HCT116 (cell line): ENCODE results near the gene GNPTAB. TPM values are rescaled to one million over a fixed set of nuclear protein-coding genes. Genes with fewer than 3 reads are reported as not detected.
A peak's percentile ranks its signal among the peaks of the same experiment; 100 is the strongest.

Source experiments
- ATAC-seq: fragments of 200-7000 bp; cut with Tn5 transposase; 2 replicates; pipeline ENCODE4 v1.9.1; 2020; ENCODE audit warnings: mild to moderate bottlenecking, moderate library complexity
- BruUV-seq: library from RNA; stranded (reverse); fragments of 400-500 nt; replicated peaks from 2 replicates; lab custom pipeline; 2021; lab: Mats Ljungman, UMichigan
- CTCF ChIA-PET: fragments of 300-600 bp; sonication (Branson Sonifier 250); formaldehyde crosslinking; loops from one replicate; lab custom pipeline; 2021; ENCODE audit warnings: antibody characterized with exemption; lab: Charles Lee
- POLR2A ChIA-PET: fragments of 300-600, 350-600 bp; sonication (Branson Sonifier 250); formaldehyde crosslinking; loops from one replicate; lab custom pipeline; 2021; ENCODE audit warnings: antibody characterized with exemption; lab: Charles Lee
- RAD21 ChIA-PET, 2 experiments: fragments of 300-600 bp; sonication (Branson Sonifier 250); formaldehyde crosslinking; loops; one replicate each; lab custom pipeline; 2023; ENCODE audit warnings: low total read pairs in 2 of 2; ENCODE audit not compliant: uncharacterized antibody in 2 of 2, unreplicated experiment in 2 of 2, low non-redundant PET in 1 of 2; lab: Charles Lee
- DNase-seq: peaks from one replicate; pipeline ENCODE4 v3.0.0-alpha.2; 2010; ENCODE audit warnings: low read depth, low spot score
- H2AFZ ChIP-seq: fragments of 200-600 bp; shearing (Covaris generic), sonication (generic); 2 replicates; pipeline ENCODE4 v1.6.1; 2017; ENCODE audit warnings: low read depth, mixed run types, mixed read lengths, antibody characterized with exemption, low read length; ENCODE audit not compliant: poor library complexity, severe bottlenecking
- H3K27ac ChIP-seq: 2 replicates; pipeline ENCODE4 v1.5.1; 2012; ENCODE audit warnings: low read depth, low read length
- H3K27me3 ChIP-seq: fragments of 200-600 bp; sonication (generic); 2 replicates; pipeline ENCODE4 v1.6.1; 2016; ENCODE audit warnings: mixed run types, low read length, mixed read lengths; ENCODE audit not compliant: insufficient read depth
- H3K36me3 ChIP-seq, 2 experiments: fragments of 200-500 bp in 1 of 2; fragments of 200-600 bp in 1 of 2; sonication (Bioruptor generic) in 1 of 2; sonication (generic) in 1 of 2; 2 replicates each; pipeline versions ENCODE4 v1.5.1 to v1.6.1; 2014 to 2016; ENCODE audit warnings: low read length in 2 of 2, inconsistent platforms in 1 of 2, mixed read lengths in 1 of 2, mixed run types in 1 of 2; ENCODE audit not compliant: insufficient read depth in 2 of 2, control insufficient read depth in 1 of 2
- H3K4me1 ChIP-seq, 2 experiments: fragments of 200-600 bp in 1 of 2; sonication (generic) in 1 of 2; 2 replicates each; pipeline versions ENCODE4 v1.5.1 to v1.6.1; 2012 to 2017; ENCODE audit warnings: low read length in 2 of 2, inconsistent platforms in 1 of 2, mild to moderate bottlenecking in 1 of 2, mixed read lengths in 1 of 2, mixed run types in 1 of 2, moderate library complexity in 1 of 2; ENCODE audit not compliant: insufficient read depth in 2 of 2, control insufficient read depth in 1 of 2
- H3K4me2 ChIP-seq: fragments of 200-600 bp; sonication (generic); 2 replicates; pipeline ENCODE4 v1.6.1; 2017; ENCODE audit warnings: mixed run types, low read length, mixed read lengths
- H3K4me3 ChIP-seq, 2 experiments: fragments of 200-600 bp in 1 of 2; sonication (generic) in 1 of 2; replicated peaks in 1 of 2; 2 replicates each; pipeline ENCODE4 v1.5.1; 2011 to 2016; ENCODE audit warnings: low read length in 2 of 2, control low read depth in 1 of 2, low read depth in 1 of 2, mild to moderate bottlenecking in 1 of 2, mixed read lengths in 1 of 2, mixed run types in 1 of 2
- H3K79me2 ChIP-seq: fragments of 200-600 bp; sonication (generic); 2 replicates; pipeline ENCODE4 v1.6.1; 2017; ENCODE audit warnings: mild to moderate bottlenecking, mixed run types, low read length, moderate library complexity, mixed read lengths; ENCODE audit not compliant: insufficient read depth
- H3K9ac ChIP-seq: fragments of 200-600 bp; sonication (generic); 2 replicates; pipeline ENCODE4 v1.6.1; 2016; ENCODE audit warnings: low read length, mixed read lengths
- H3K9me2 ChIP-seq: fragments of 200-600 bp; sonication (generic), shearing (Covaris generic); 2 replicates; pipeline ENCODE4 v1.6.1; 2017; ENCODE audit warnings: mixed run types, mild to moderate bottlenecking, moderate library complexity; ENCODE audit not compliant: insufficient read depth
- H3K9me3 ChIP-seq, 2 experiments: fragments of 200-500 bp in 1 of 2; fragments of 200-600 bp in 1 of 2; sonication (Bioruptor generic) in 1 of 2; sonication (generic) in 1 of 2; 2 replicates each; pipeline ENCODE4 v1.6.1; 2014 to 2017; ENCODE audit warnings: low read length in 2 of 2, mixed read lengths in 2 of 2, inconsistent platforms in 1 of 2, low read depth in 1 of 2, mild to moderate bottlenecking in 1 of 2, mixed run types in 1 of 2, moderate library complexity in 1 of 2; ENCODE audit not compliant: control insufficient read depth in 1 of 2, insufficient read depth in 1 of 2
- H4K20me1 ChIP-seq: fragments of 200-600 bp; sonication (generic), shearing (Covaris generic); 2 replicates; pipeline ENCODE4 v1.6.1; 2017; ENCODE audit warnings: mixed run types, mild to moderate bottlenecking, moderate library complexity; ENCODE audit not compliant: insufficient read depth
- CBX3 ChIP-seq: IDR thresholded peaks from 2 replicates; pipeline ENCODE4 v1.6.1; 2012; ENCODE audit warnings: low read depth
- CEBPB ChIP-seq: IDR thresholded peaks from 2 replicates; pipeline ENCODE4 v1.6.1; 2012; ENCODE audit warnings: low read depth
- EGR1 ChIP-seq: IDR thresholded peaks from 2 replicates; pipeline ENCODE4 v1.6.1; 2012; ENCODE audit warnings: low read depth
- ELF1 ChIP-seq: IDR thresholded peaks from 2 replicates; pipeline ENCODE4 v1.6.1; 2012; ENCODE audit warnings: low read depth, borderline replicate concordance
- EZH2 ChIP-seq: fragments of 200-600 bp; sonication (generic); IDR thresholded peaks from 2 replicates; pipeline ENCODE4 v1.6.1; 2017; ENCODE audit warnings: antibody characterized with exemption, mixed run types
- EZH2phosphoT487 ChIP-seq: fragments of 200-600 bp; IDR thresholded peaks from 2 replicates; pipeline ENCODE4 v1.6.1; 2018; ENCODE audit warnings: antibody characterized with exemption, borderline replicate concordance
- FOSL1 ChIP-seq: IDR thresholded peaks from 2 replicates; pipeline ENCODE4 v1.6.1; 2012; ENCODE audit warnings: low read depth
- JUND ChIP-seq: IDR thresholded peaks from 2 replicates; pipeline ENCODE4 v1.6.1; 2012
- POLR2A ChIP-seq: IDR thresholded peaks from 2 replicates; pipeline ENCODE4 v1.7.0; 2011; ENCODE audit warnings: borderline replicate concordance; ENCODE audit not compliant: insufficient read depth, insufficient read length; ENCODE audit errors: extremely low read depth
- RAD21 ChIP-seq: IDR thresholded peaks from 2 replicates; pipeline ENCODE4 v1.6.1; 2012; ENCODE audit warnings: low read depth, mild to moderate bottlenecking
- SIN3A ChIP-seq: IDR thresholded peaks from 2 replicates; pipeline ENCODE4 v1.6.1; 2012; ENCODE audit warnings: low read depth
- SP1 ChIP-seq: IDR thresholded peaks from 2 replicates; pipeline ENCODE4 v1.6.1; 2012; ENCODE audit warnings: low read depth
- SRF ChIP-seq: IDR thresholded peaks from 2 replicates; pipeline ENCODE4 v1.6.1; 2012; ENCODE audit warnings: low read depth
- TCF7L2 ChIP-seq: IDR thresholded peaks from 2 replicates; pipeline ENCODE4 v1.7.0; 2011; ENCODE audit warnings: borderline replicate concordance, inconsistent platforms; ENCODE audit not compliant: insufficient read depth, insufficient read length; ENCODE audit errors: extremely low read depth
- YY1 ChIP-seq: IDR thresholded peaks from 2 replicates; pipeline ENCODE4 v1.6.1; 2011; ENCODE audit warnings: low read length, low read depth, moderate library complexity, mild to moderate bottlenecking; ENCODE audit not compliant: insufficient replicate concordance; ENCODE audit errors: extremely low read depth
- ZFX ChIP-seq: fragments of 450-650 bp; IDR thresholded peaks from 2 replicates; pipeline ENCODE4 v1.6.1; 2017
- ZNF274 ChIP-seq: fragments of 200-500 bp; sonication (Bioruptor generic); IDR thresholded peaks from 2 replicates; pipeline ENCODE4 v1.6.1; 2014; ENCODE audit warnings: mild to moderate bottlenecking, low read depth, low read length, inconsistent platforms
- intact Hi-C: fragments of 100-400 bp; cut with micrococcal nuclease; formaldehyde crosslinking; loops from 2 replicates; pipeline ENCODE4 v1.10.0; 2022
- total RNA-seq: library from RNA; stranded (reverse); gene quantifications from one replicate; pipeline ENCODE4 v1.2.1, GENCODE V29; 2021; ENCODE audit not compliant: unreplicated experiment
- TF ChIP-seq, protein P1 (sequence below): IDR thresholded peaks from 2 replicates; pipeline ENCODE4 v1.6.1; 2012
- TF ChIP-seq, protein P2 (sequence below): IDR thresholded peaks from 2 replicates; pipeline ENCODE4 v1.6.1; 2012
- TF ChIP-seq, protein P3 (sequence below): IDR thresholded peaks from 2 replicates; pipeline ENCODE4 v1.6.1; 2011; ENCODE audit warnings: mild to moderate bottlenecking, low read length, moderate library complexity; ENCODE audit not compliant: insufficient replicate concordance; ENCODE audit errors: extremely low read depth
- TF ChIP-seq, protein P4 (sequence below), 3 experiments: fragments of 200-600 bp in 1 of 3; sonication (generic) in 1 of 3; IDR thresholded peaks in 2 of 3; conservative IDR thresholded peaks in 1 of 3; 2 replicates each; pipeline ENCODE4 v1.5.1; 2012 to 2017; ENCODE audit warnings: low read depth in 2 of 3, low read length in 2 of 3, antibody characterized with exemption in 1 of 3, borderline replicate concordance in 1 of 3, control low read depth in 1 of 3, mild to moderate bottlenecking in 1 of 3, mixed read lengths in 1 of 3, mixed run types in 1 of 3, moderate library complexity in 1 of 3; ENCODE audit not compliant: insufficient read depth in 1 of 3

The GNPTAB gene
- total RNA-seq, 1 experiment from 2014 or later = 41.4 TPM

DNA sequence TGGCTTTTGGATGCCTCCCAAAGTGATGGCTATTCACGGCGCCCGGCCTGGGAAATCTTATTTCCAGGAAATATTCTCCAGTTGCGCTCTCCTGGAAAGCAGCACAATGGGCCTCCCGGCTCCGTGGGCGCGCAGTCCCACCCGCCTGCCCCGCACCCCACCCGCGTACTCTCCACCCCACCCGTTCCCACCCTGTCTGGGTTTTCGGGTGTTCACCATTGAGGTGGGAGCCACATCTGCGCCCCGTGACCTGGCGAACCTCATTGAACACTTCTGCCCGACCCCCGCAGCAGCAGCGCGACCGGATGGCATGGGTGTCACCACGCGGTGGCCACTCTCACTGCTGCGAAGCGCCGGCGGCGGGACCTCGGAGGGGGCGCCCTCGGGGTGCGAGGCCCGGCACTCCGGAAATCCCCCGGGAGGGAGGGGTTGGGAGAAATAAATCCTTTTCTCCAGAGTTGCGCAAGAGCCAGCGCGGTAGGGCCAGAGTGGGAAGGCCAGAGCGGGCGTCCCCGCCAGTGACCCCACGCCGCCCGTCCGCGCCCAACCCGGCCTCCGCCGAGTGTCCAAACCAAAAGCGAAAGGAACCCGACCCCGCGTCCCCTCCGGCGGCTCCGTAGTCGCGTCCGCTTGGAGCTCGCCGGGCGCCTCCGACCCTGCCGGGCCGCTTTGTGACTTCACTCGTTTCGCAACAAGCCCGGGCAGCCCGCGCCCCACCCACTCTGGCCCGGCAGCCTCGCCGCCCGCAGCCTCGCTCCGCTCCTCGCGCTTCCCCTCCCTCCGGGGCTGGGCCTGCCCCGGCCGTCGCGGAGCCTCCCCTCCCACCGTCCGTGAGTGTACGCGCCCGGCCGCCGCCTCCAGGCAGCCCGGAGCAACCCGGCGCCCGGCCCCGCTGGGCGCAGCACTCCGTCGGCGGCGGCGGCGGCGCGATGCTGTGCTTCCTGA, 46.4 kb upstream of the GNPTAB start, which contains the start of gene DRAM1:
DRAM1 (plus strand) TSS at position 720 of the 945 bp plus-strand sequence; CDS start at position 930, 210 bp downstream.
- CTCF ChIA-PET = no interaction called here
- intact Hi-C loops = no loop called here
- Histone ChIP-seq H3K4me2 (peak within 1 kb of the TSS; percentile 92), H3K9me2 (no peaks in the 10 kb centered on the region), H4K20me1 (no peaks in the 10 kb centered on the region), H3K4me3 (peak within 1 kb of the TSS; percentile 82 to 95), H2AFZ (peak within 1 kb of the TSS; percentile 67), H3K27ac (peak within 1 kb of the TSS; percentile 89), H3K27me3 (no peaks in the 10 kb centered on the region), H3K4me1 (peaks cover 6 to 19% of the 10 kb centered on the region in 2 experiments; a peak in 3 of 4 replicates), H3K9ac (peak within 1 kb of the TSS; percentile 79), H3K9me3 (no peaks in the 10 kb centered on the region), H3K36me3 (no peaks in the 10 kb centered on the region), H3K79me2 (no peaks in the 10 kb centered on the region)
- peak; percentile 56 for DNase-seq
- peak; percentile 92 for ATAC-seq
- RAD21 ChIA-PET = interaction anchor here in 1 of 2 experiments (0.7 kb wide), 1 partner anchor 1610 kb away, joined by 4 read pairs; the partner anchor contains the start of gene SCYL2
- no TSS peak for BruUV-seq
- POLR2A ChIA-PET = no interaction called here
- TF ChIP-seq, protein P1, sequence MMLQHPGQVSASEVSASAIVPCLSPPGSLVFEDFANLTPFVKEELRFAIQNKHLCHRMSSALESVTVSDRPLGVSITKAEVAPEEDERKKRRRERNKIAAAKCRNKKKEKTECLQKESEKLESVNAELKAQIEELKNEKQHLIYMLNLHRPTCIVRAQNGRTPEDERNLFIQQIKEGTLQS = no peak
- TF ChIP-seq FOSL1 = 0 out of 2 replicates have a peak, but pooled peaks have one; percentile 16
- no peak; the same call in 1 of the 2 replicates for TF ChIP-seq SIN3A
- peak; percentile 85 for TF ChIP-seq TCF7L2
- TF ChIP-seq, protein P2, sequence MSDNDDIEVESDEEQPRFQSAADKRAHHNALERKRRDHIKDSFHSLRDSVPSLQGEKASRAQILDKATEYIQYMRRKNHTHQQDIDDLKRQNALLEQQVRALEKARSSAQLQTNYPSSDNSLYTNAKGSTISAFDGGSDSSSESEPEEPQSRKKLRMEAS = peak; percentile 85
- peak; percentile 87 for TF ChIP-seq CBX3
- peak; percentile 69 for TF ChIP-seq POLR2A
- peak; percentile 99 for TF ChIP-seq CEBPB
- TF ChIP-seq EGR1 = peak; percentile 49; the same call in 1 of the 2 replicates
- TF ChIP-seq, protein P3, sequence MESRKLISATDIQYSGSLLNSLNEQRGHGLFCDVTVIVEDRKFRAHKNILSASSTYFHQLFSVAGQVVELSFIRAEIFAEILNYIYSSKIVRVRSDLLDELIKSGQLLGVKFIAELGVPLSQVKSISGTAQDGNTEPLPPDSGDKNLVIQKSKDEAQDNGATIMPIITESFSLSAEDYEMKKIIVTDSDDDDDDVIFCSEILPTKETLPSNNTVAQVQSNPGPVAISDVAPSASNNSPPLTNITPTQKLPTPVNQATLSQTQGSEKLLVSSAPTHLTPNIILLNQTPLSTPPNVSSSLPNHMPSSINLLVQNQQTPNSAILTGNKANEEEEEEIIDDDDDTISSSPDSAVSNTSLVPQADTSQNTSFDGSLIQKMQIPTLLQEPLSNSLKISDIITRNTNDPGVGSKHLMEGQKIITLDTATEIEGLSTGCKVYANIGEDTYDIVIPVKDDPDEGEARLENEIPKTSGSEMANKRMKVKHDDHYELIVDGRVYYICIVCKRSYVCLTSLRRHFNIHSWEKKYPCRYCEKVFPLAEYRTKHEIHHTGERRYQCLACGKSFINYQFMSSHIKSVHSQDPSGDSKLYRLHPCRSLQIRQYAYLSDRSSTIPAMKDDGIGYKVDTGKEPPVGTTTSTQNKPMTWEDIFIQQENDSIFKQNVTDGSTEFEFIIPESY = no peak
- TF ChIP-seq SP1 = peak; percentile 57; the same call in 1 of the 2 replicates
- TF ChIP-seq, protein P4, sequence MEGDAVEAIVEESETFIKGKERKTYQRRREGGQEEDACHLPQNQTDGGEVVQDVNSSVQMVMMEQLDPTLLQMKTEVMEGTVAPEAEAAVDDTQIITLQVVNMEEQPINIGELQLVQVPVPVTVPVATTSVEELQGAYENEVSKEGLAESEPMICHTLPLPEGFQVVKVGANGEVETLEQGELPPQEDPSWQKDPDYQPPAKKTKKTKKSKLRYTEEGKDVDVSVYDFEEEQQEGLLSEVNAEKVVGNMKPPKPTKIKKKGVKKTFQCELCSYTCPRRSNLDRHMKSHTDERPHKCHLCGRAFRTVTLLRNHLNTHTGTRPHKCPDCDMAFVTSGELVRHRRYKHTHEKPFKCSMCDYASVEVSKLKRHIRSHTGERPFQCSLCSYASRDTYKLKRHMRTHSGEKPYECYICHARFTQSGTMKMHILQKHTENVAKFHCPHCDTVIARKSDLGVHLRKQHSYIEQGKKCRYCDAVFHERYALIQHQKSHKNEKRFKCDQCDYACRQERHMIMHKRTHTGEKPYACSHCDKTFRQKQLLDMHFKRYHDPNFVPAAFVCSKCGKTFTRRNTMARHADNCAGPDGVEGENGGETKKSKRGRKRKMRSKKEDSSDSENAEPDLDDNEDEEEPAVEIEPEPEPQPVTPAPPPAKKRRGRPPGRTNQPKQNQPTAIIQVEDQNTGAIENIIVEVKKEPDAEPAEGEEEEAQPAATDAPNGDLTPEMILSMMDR (IDR thresholded peaks at IDR 0.05 in 2 of 3, conservative IDR thresholded peaks at IDR 0.05 in 1 of 3; ENCODE audit: borderline replicate concordance in 1 of 3, insufficient read depth in 1 of 3, low read depth in 2 of 3, low read length in 2 of 3) = no peak
- TF ChIP-seq JUND = peak; percentile 62; the same call in 1 of the 2 replicates
- peak; percentile 17 for TF ChIP-seq YY1
- TF ChIP-seq EZH2phosphoT487 = no peak
- TF ChIP-seq ZNF274 = no peak
- no peak for TF ChIP-seq SRF
- peak; percentile 84 for TF ChIP-seq ZFX
- no peak for TF ChIP-seq EZH2
- TF ChIP-seq ELF1 = no peak
- TF ChIP-seq RAD21 = peak; percentile 12; the same call in 1 of the 2 replicates
